ENCODE measurements around the gene MSANTD2.

MSANTD2 gene

DNA sequence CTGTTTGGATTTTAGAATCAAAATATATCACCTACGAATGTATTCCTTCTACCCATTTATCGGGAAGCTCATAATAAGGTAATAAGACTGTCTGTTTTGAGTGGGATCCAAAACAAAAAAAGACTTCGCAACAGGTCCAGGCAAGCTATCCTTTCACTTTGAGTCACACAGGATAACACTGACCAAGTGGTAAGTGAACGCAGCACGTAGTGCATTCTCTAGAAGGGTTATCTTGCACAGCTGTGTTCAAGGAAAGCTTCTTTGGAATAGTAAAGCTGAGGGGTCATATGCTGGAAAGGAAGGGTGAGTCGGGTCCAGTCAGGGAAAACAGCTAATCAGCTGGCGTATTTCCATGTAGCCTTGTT is 82.8 kb downstream of the MSANTD2 start:
- DNase-seq (ENCODE audit: low spot score): peak; percentile 60
- POLR2A ChIA-PET (ENCODE audit: low non-redundant PET): no interaction called here
- no peak for TF ChIP-seq CTCF (conservative IDR thresholded peaks at IDR 0.05; ENCODE audit: low read depth)
- H3K27ac ChIP-seq: peak overlapping the region; percentile 72
- CTCF ChIA-PET: interaction anchor here (0.6 to 1.0 kb wide), 3 partner anchors 23 to 236 kb away, joined by 3 to 4 read pairs (median 4); partner anchors contain the start of gene NRGN

GRCh38 chr11:124716591-124716990 is 83.6 kb downstream of the MSANTD2 start:
- POLR2A ChIA-PET (ENCODE audit: low non-redundant PET): no interaction called here
- TF ChIP-seq CTCF (conservative IDR thresholded peaks at IDR 0.05; ENCODE audit: low read depth): no peak
- CTCF ChIA-PET: interaction anchor here (0.6 kb wide), 1 partner anchor 25 kb away, joined by 3 read pairs; no protein-coding TSS in a partner anchor
- no peak for DNase-seq (ENCODE audit: low spot score)
- no peak overlapping the region for H3K27ac ChIP-seq

All from RWPE1 (cell line).